Hematopoietic multipotent progenitor cell treated with erythropoietin and hydrocortisone succinate and interleukin-3 and kit ligand, for 4 days (in vitro differentiated cells): ENCODE measurements around the gene TMEM97.
"Not testable (repeated sequence)": the region's sequence is repeated elsewhere in the genome, so short reads cannot be mapped to it uniquely, and the experiment has no call there.

ENCODE experiments used
- DNase-seq: peaks from one replicate; pipeline ENCODE4 v3.0.0-alpha.2; 2015

TMEM97 gene

GRCh38 chr17:28338769-28339212 is 19.8 kb downstream of the TMEM97 start:
- not testable (repeated sequence) for DNase-seq

- DNase-seq = no peak
Observed at GRCh38 chr17:28339431-28339830, 20.4 kb downstream of the TMEM97 start.

GRCh38 chr17:28340374-28340773 is 21.4 kb downstream of the TMEM97 start:
- DNase-seq = no peak

- DNase-seq = no peak
Observed at GRCh38 chr17:28341516-28341915, 22.5 kb downstream of the TMEM97 start.

GRCh38 chr17:28342313-28342712 is 23.3 kb downstream of the TMEM97 start:
- DNase-seq = no peak

DNA sequence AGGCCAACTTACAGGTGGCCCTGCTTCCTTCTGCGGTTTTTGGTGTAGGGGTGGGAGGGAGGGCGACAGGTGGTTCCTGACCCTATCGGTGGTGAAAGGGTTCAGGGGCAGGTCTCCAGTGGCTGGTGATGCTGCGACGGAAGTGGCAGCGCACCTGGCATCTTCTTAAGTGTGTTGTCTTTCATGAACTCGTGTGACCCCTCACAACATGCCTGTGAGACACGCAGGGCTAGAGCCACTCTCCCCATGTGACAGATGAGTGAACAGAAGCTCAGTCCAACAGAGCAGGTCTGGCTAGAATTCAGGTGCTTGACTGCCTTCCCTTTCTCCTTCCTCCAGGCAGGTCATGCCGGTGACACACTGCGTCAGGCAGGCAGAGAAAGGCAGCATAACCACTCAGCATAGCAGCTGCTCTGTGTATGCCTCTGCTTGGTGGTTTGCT is 24.5 kb downstream of the TMEM97 start:
- no peak for DNase-seq

- DNase-seq = no peak
Observed at GRCh38 chr17:28344011-28344410, 25.0 kb downstream of the TMEM97 start.

DNA sequence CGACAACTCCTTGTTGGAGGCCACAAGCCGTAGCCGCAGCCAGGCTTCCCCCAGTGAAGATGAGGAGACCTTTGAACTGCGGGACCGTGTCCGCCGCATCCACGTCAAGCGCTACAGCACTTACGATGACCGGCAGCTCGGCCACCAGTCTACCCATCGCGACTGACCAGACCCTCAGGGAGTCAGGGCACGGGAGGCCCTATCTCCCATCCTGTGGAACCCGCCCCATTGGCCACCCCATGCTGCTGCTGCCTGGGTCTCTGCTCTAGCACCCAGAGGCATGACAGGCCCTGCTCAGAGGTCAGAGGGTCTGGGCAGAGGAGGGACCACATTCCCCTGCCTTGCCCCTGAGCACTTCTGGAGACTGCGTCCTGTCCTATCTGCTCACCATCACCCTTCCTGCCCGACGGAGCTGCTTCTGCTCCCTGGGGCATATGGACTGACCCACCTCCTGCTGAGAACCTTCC is 25.5 kb downstream of the TMEM97 start:
- no peak for DNase-seq

- DNase-seq = no peak
Observed at GRCh38 chr17:28345419-28346198, 26.6 kb downstream of the TMEM97 start.

DNA sequence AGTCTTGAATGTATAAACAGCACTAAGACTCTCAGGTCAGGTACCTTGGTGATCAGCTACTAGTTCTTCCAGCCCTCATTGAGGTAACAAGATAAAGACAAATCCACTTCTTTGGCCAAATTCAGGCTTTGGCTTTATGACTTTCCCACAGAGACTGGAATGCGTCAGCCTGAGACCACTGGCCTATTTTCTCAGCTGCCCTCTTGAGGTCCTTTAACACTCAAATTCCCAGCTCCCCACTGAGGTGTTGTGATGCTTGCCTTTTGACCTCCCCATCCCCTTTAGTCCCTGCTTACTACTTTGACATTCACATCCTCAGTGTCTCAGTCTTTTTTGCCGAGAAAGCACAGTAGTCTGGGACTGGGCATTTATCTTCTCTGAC is 27.2 kb downstream of the TMEM97 start:
- no peak for DNase-seq

GRCh38 chr17:28346746-28347246 is 27.8 kb downstream of the TMEM97 start:
- peak; percentile 40 for DNase-seq

- no peak for DNase-seq
Observed at GRCh38 chr17:28347261-28347891, 28.4 kb downstream of the TMEM97 start.

DNA sequence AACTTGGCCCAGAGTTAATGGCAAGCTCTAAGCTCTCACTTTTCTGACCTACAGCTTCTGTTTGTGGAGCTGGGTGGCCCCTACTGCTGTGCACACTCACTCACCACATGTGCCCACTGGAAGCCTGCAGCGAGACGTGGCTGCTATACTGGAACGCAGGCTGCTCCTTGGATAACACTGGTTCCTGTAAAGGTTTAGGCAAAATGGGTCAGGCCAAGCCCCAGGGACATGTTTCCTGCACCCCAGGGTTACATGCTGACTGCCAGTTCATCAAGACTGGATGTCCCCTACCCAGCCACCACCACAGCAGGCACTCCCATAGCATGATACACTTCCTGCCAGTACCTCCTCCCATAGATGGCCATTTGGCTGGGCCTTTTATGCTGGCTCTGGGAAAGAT is 30.0 kb downstream of the TMEM97 start:
- DNase-seq = no peak

GRCh38 chr17:28350271-28350670 is 31.3 kb downstream of the TMEM97 start:
- no peak for DNase-seq

- peak; percentile 98 for DNase-seq
Observed at GRCh38 chr17:28357061-28357900, 38.3 kb downstream of the TMEM97 start, which contains the start of gene POLDIP2. Gene POLDIP2, minus strand, starts transcription at chr17:28357527. Its CDS starts 79 bp downstream, at chr17:28357448.

DNA sequence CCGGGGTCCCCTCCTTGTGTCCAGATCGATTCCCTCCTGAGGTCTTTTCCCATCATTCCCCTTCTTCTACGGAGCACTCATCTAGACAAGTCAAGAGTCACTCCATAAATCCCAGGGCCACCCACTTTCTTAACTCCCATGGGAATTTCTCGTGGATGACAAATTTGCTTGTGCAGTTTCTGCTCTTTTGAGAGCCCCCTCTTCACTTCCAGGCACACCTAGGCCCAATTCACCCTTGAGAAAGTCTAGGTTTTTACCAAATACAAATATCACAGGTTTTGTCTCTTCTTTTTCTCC is 38.8 kb downstream of the TMEM97 start:
- no peak for DNase-seq

- no peak for DNase-seq
Observed at GRCh38 chr17:28363186-28363585, 44.2 kb downstream of the TMEM97 start.

DNA sequence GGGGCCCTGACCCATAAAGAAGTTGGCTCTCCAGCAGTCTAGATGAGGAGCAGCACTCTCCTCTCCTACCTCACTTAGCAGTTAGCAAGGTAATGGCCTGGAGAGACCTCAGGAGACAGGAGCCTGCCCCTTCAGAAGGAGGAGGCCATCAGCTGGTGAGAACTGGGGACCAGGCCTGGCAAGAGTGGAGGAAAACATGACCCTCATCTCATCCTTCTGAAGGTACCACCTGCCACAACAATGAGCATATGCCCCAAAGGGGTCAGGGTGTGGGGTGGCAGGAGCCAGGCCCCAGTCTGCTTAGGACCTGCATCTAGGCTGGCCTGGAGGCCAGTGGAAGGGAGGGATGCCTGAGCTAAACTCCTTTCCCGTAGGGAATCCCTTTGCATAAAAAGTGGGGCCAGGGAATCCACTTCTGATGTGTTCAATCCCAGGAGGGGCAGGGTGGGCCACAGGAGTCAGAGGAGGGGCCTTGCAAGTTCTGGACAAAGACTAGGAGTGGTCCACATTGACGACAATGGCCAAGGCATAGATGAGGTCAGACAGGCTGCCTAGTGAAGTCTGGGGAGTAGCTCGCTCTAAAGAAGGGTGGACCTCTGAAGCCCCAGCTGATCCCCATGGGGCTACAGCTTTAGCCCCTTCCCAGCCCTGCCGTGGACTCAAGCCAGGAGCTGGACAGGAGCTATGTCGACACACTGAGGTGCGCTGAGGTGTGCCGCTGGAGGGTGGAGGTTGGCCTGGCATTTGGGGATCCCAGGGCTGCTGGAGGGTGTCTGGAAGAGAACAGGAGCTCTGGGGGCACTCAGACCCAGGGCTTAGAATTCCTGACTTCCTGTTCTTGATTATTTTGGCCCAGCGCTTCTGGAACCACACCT is 45.0 kb downstream of the TMEM97 start:
- no peak for DNase-seq

GRCh38 chr17:28364665-28365363 is 45.8 kb downstream of the TMEM97 start, which contains the start of gene SEBOX:
Gene SEBOX, minus strand, starts transcription at chr17:28365199. Its CDS starts 48 bp downstream, at chr17:28365151.
- no peak for DNase-seq

- DNase-seq = no peak
Observed at GRCh38 chr17:28365487-28365886, 46.5 kb downstream of the TMEM97 start.

- peak; percentile 41 for DNase-seq
Observed at GRCh38 chr17:28366605-28367004, 47.6 kb downstream of the TMEM97 start.
